ENCODE measurements around the gene CRABP2.

- TF ChIP-seq POLR2AphosphoS5 (IDR thresholded peaks at IDR 0.05; ENCODE audit: low read depth, low read length) (peak; percentile 50), POLR2A (IDR thresholded peaks at IDR 0.05; ENCODE audit: borderline replicate concordance, extremely low read depth, insufficient read depth, insufficient read length) (no peak), CTCF (IDR thresholded peaks at IDR 0.05 in 2 of 3, conservative IDR thresholded peaks at IDR 0.05 in 1 of 3; ENCODE audit: borderline replicate concordance in 1 of 3, insufficient read depth in 1 of 3, low read depth in 2 of 3, low read length in 2 of 3) (no peak), TCF7L2 (IDR thresholded peaks at IDR 0.05; ENCODE audit: borderline replicate concordance, extremely low read depth, insufficient read depth, insufficient read length) (peak; percentile 91), FOSL1 (IDR thresholded peaks at IDR 0.05; ENCODE audit: low read depth) (no peak), ZNF274 (IDR thresholded peaks at IDR 0.05; ENCODE audit: low read depth, low read length) (no peak), EZH2phosphoT487 (IDR thresholded peaks at IDR 0.05; ENCODE audit: borderline replicate concordance) (no peak), EGR1 (IDR thresholded peaks at IDR 0.05; ENCODE audit: low read depth) (no peak)
Observed at GRCh38 chr1:156692925-156693847, 12.2 kb downstream of the CRABP2 start.

Measured in HCT116 (cell line).